T-helper 2 cell treated with Interferon-gamma antibody and Interleukin-4, amounts not matched to agents 100 ng/mL and 5 ng/mL, for 36 hours (primary cell): ENCODE data around the gene KDR. TPM values are rescaled to one million over a fixed set of nuclear protein-coding genes. Genes with fewer than 3 reads are reported as not detected.

ENCODE experiments used
- intact Hi-C: fragments of 100-400 bp; cut with micrococcal nuclease; formaldehyde crosslinking; loops from one replicate; pipeline ENCODE4 v1.15.1; 2023
- total RNA-seq: library from RNA; stranded (reverse); gene quantifications from 2 replicates; pipeline ENCODE4 v1.2.3, GENCODE V29; 2022

The KDR gene
- not detected in 2 replicates for total RNA-seq

GRCh38 chr4:55125087-55125721, at the start of gene KDR:
KDR (minus strand) TSS chr4:55125595; CDS start chr4:55125293, 302 bp downstream.
- intact Hi-C loops, result no loop called here

GRCh38 chr4:55173580-55173979, 48.2 kb upstream of the KDR start:
- intact Hi-C loops, result no loop called here

GRCh38 chr4:55172694-55173287, 47.4 kb upstream of the KDR start:
- intact Hi-C loops, result no loop called here

GRCh38 chr4:55170462-55170861, 45.1 kb upstream of the KDR start:
- intact Hi-C loops, result no loop called here

- intact Hi-C loops, result no loop called here
Observed at GRCh38 chr4:55169352-55169961, 44.1 kb upstream of the KDR start.

GRCh38 chr4:55162396-55162795, 37.0 kb upstream of the KDR start:
- intact Hi-C loops, result no loop called here

- intact Hi-C loops, result no loop called here
Observed at GRCh38 chr4:55161739-55162138, 36.3 kb upstream of the KDR start.

GRCh38 chr4:55159851-55160250, 34.5 kb upstream of the KDR start:
- intact Hi-C loops, result no loop called here

GRCh38 chr4:55158957-55159356, 33.6 kb upstream of the KDR start:
- intact Hi-C loops, result no loop called here

GRCh38 chr4:55157559-55158277, 32.3 kb upstream of the KDR start:
- intact Hi-C loops, result no loop called here

- intact Hi-C loops, result no loop called here
Observed at GRCh38 chr4:55154933-55155332, 29.5 kb upstream of the KDR start.

GRCh38 chr4:55154290-55154880, 29.0 kb upstream of the KDR start:
- intact Hi-C loops, result no loop called here

- intact Hi-C loops, result no loop called here
Observed at GRCh38 chr4:55143858-55144257, 18.5 kb upstream of the KDR start.

GRCh38 chr4:55138367-55138766, 13.0 kb upstream of the KDR start:
- intact Hi-C loops, result no loop called here

GRCh38 chr4:55136634-55137033, 11.2 kb upstream of the KDR start:
- intact Hi-C loops, result no loop called here

GRCh38 chr4:55133951-55134350, 8.6 kb upstream of the KDR start:
- intact Hi-C loops, result no loop called here

- intact Hi-C loops, result no loop called here
Observed at GRCh38 chr4:55132775-55133174, 7.4 kb upstream of the KDR start.

GRCh38 chr4:55127521-55127920, 2.1 kb upstream of the KDR start:
- intact Hi-C loops, result no loop called here

- intact Hi-C loops, result no loop called here
Observed at GRCh38 chr4:55127053-55127452, 1.7 kb upstream of the KDR start.

GRCh38 chr4:55125763-55126541, 557 bp upstream of the KDR start:
- intact Hi-C loops, result no loop called here
